Fibroblast of mammary gland (primary cell): ENCODE data around the gene AKR1D1.
"Not testable (repeated sequence)": the region's sequence is repeated elsewhere in the genome, so short reads cannot be mapped to it uniquely, and the experiment has no call there.

ENCODE experiments used
- DNase-seq: peaks from one replicate; pipeline ENCODE4 v3.0.0-alpha.2; 2010; ENCODE audit warnings: low read depth
- H3K4me3 ChIP-seq: 2 replicates; pipeline ENCODE4 v1.5.1; 2011; ENCODE audit warnings: low read depth, mild to moderate bottlenecking, low read length, moderate library complexity; ENCODE audit not compliant: control insufficient read depth
- CTCF ChIP-seq: conservative IDR thresholded peaks from 2 replicates; pipeline ENCODE4 v1.5.1; 2011; ENCODE audit warnings: low read depth, low read length, inconsistent platforms; ENCODE audit not compliant: control insufficient read depth, insufficient read depth

The AKR1D1 gene

DNA sequence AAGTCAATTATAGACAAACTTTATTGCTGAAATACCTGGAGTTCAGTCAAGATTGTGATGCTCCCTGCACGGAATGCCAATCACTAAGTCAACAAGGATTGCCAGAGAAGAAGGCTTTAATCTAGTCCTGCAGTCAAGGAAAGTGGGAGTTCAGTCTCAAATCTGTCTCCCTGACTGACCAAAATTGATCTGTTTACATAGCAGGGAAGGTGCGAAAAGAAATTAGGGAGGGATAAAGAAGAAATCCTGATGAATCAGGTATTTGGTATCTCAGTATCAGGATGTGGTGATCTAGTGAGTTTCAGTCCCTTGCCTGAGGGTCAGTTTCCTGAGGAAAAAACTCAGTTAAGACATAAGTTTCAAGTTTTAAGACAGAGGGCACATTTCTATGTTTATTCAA, 2.1 kb upstream of the AKR1D1 start:
- TF ChIP-seq CTCF = no peak
- H3K4me3 ChIP-seq = no peak overlapping the region
- DNase-seq = no peak

- DNase-seq = no peak
- H3K4me3 ChIP-seq = no peak overlapping the region
- TF ChIP-seq CTCF = no peak
Observed at GRCh38 chr7:138074540-138074939, 1.7 kb upstream of the AKR1D1 start.

DNA sequence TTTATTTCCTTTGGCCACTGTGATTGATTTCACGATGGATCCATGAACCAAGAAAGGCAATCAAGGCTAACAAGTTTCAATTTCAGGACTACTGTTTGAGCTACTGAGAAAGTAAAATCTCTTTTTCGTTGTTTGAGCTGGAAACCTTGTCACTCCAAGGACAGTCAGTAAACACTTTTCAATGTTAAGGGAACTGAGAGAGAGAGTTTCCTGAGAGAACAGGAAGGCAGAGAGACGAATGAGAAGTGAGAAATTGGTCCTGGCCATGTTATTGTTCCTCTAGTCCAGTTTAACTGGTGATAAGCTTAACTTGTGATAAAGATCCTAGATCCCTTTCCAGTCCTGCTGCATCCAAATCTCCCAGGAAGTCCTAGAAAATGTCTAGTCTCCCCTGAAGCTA, 909 bp upstream of the AKR1D1 start:
- no peak for DNase-seq
- no peak for TF ChIP-seq CTCF
- no peak overlapping the region for H3K4me3 ChIP-seq

GRCh38 chr7:138075786-138076185, 473 bp upstream of the AKR1D1 start:
- not testable (repeated sequence) for DNase-seq, H3K4me3 ChIP-seq

DNA sequence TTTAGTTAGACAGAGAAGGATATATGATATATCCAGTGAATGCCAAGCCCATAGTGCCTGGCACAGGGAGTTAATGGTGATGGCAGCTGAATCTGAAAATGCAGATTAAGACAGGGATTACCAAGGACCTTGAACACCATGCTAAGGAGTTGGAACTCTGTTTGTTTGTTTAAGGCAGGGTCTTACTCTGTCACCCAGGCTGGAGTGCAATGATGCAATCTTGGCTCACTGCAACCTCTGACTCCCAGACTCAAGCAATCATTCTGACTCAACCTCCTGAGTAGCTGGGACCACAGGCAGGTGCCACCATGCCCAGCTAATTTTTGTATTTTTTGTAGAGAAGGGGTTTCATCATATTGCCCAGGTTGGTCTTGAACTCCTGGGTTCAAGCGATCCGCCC, 1.6 kb downstream of the AKR1D1 start:
- no peak for TF ChIP-seq CTCF
- no peak for DNase-seq
- H3K4me3 ChIP-seq = no peak overlapping the region

GRCh38 chr7:138079137-138079536, 2.9 kb downstream of the AKR1D1 start:
- no peak overlapping the region for H3K4me3 ChIP-seq
- DNase-seq = no peak
- no peak for TF ChIP-seq CTCF

DNA sequence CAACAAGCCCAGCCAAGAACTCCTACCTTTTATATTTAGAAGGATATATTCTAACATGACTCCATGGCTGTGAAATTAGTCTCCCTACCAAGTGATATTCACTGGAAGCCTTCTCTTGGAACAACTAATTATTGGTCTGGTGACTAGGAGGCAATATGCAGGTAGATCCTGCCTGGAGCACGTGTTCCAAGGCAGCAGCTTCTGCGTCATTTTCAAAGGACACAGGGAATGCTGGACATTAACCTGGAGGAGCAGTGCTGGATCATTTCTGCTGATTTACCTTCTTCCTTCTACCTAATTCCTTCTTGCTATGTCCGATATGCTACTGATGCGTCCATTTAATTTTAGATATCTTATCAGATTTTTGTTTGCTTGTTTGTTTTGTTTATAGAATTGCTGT, 5.6 kb downstream of the AKR1D1 start:
- no peak for DNase-seq
- TF ChIP-seq CTCF = no peak
- no peak overlapping the region for H3K4me3 ChIP-seq

- H3K4me3 ChIP-seq = no peak overlapping the region
- no peak for DNase-seq
- no peak for TF ChIP-seq CTCF
Observed at GRCh38 chr7:138083859-138084258, 7.6 kb downstream of the AKR1D1 start.
